Ectodermal cell (in vitro differentiated cells): ENCODE data around the gene KIRREL3.

Experiments used
- H3K27ac ChIP-seq: 2 replicates; pipeline ENCODE4 v1.7.0; 2013; ENCODE audit warnings: mild to moderate bottlenecking, low read depth, low read length; ENCODE audit not compliant: insufficient read depth, poor library complexity, severe bottlenecking
- H3K27me3 ChIP-seq: 2 replicates; pipeline ENCODE4 v1.7.0; 2013; ENCODE audit warnings: mild to moderate bottlenecking, low read length; ENCODE audit not compliant: insufficient read depth, control insufficient read depth, poor library complexity, severe bottlenecking
- H3K36me3 ChIP-seq: one replicate; pipeline ENCODE4 v1.7.0; 2013; ENCODE audit warnings: low read length; ENCODE audit not compliant: control insufficient read depth, insufficient read depth
- H3K4me1 ChIP-seq: one replicate; pipeline ENCODE4 v1.7.0; 2013; ENCODE audit warnings: low read length; ENCODE audit not compliant: control insufficient read depth, insufficient read depth
- H3K4me3 ChIP-seq: 2 replicates; pipeline ENCODE4 v1.7.0; 2013; ENCODE audit warnings: low read depth, low read length, control low read depth; ENCODE audit not compliant: insufficient read depth
- H3K9me3 ChIP-seq: 2 replicates; pipeline ENCODE4 v1.7.0; 2013; ENCODE audit warnings: mild to moderate bottlenecking, low read length, moderate library complexity; ENCODE audit not compliant: control insufficient read depth
- WGBS, 2 experiments: methylation state at CpG; one replicate each; pipeline ENCODE4 v1.1.7; 2013; ENCODE audit warnings: missing lambda C conversion rate in 2 of 2; 5-methylcytosine and 5-hydroxymethylcytosine counted together

Gene KIRREL3

DNA sequence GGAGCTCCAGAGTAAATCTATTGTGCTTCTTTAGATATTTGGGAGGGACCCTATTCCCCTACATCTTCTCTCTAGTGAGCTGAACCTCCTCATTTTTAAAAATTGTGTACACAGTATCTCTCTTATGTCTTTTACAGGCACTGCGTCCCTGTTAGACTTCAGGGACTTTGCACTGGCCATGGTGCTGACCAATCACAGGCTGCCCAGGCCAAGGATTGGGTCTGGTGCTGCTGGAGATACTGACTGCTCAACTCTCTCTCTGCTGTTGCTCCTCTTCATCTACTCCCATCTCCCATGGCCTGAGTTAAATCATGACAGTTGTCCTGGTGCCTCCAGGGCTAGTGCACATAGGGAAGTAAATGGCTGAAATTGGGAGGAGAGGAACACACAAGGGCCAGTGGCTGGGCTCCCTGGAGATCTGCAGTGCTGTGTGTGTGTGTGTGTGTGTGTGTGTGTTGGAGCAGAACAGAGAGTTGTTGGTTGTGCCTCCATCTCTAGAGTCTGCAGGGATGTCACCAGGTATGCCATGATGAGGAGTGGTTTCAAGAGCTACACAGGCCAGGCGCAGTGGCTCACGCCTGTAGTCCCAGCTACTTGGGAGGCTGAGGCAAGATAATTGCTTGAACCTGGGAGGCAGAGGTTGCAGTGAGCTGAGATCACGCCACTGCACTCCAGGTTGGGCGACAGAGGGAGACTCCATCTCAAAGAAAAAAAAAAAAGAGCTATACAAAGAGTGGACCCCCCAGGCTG, 489.8 kb downstream of the KIRREL3 start:
- H3K27ac ChIP-seq: no peak overlapping the region
- no peaks in the 10 kb centered on the region for H3K36me3 ChIP-seq
- H3K9me3 ChIP-seq: no peaks in the 10 kb centered on the region
- no peaks in the 10 kb centered on the region for H3K27me3 ChIP-seq
- 83% methylated on average over 5 of the region's 5 CpGs for WGBS, 2 experiments
- H3K4me3 ChIP-seq: no peak overlapping the region
- H3K4me1 ChIP-seq: peaks cover 10% of the 10 kb centered on the region

DNA sequence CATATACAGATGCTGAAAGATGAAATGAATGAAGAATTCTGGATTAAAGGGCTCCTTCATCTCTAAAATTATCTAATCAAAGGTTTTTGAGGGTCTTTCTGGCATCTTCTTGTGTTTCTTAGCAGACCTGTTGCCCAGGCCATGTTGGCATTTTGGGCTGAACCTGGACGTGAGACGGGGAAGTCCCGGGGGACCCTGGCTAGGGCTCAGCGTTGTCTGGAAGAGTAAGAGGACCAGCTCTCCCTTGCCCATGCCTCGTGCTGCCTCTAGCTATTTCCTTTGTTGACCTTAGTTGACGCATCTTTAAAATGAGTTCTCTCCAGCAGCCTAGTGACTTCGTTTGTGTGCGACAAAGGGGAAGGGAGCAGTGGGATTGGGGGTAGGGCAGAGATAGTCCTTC, 492.9 kb downstream of the KIRREL3 start:
- no peaks in the 10 kb centered on the region for H3K27me3 ChIP-seq
- H3K36me3 ChIP-seq: no peaks in the 10 kb centered on the region
- peaks cover 11% of the 10 kb centered on the region for H3K4me1 ChIP-seq
- no peak overlapping the region for H3K4me3 ChIP-seq
- H3K27ac ChIP-seq: no peak overlapping the region
- no peaks in the 10 kb centered on the region for H3K9me3 ChIP-seq
- 75 to 80% methylated on average over 8 of the region's 8 CpGs for WGBS, 2 experiments

DNA sequence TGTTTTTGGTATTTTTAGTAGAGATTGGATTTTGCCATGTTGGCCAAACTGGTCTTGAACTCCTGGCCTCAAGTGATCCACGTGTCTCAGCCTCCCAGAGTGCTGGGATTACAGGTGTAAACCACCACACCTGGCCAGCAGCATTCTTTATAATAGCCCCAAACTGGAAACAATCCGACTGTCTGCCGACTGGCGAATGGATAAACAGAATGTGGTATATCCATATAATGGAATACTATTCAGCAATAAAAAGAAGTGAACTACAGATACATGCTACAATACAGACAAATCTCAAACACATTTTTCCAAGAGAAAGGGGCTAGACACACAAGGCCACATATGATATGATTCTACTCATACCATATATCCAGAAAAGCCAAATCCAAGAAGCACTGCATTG, 493.8 kb downstream of the KIRREL3 start:
- no peak overlapping the region for H3K4me3 ChIP-seq
- no peaks in the 10 kb centered on the region for H3K27me3 ChIP-seq
- peaks cover 15% of the 10 kb centered on the region for H3K4me1 ChIP-seq
- no peak overlapping the region for H3K27ac ChIP-seq
- no peaks in the 10 kb centered on the region for H3K9me3 ChIP-seq
- H3K36me3 ChIP-seq: no peaks in the 10 kb centered on the region
- WGBS, 2 experiments: 73 to 95% methylated on average over 1 of the region's 4 CpGs

DNA sequence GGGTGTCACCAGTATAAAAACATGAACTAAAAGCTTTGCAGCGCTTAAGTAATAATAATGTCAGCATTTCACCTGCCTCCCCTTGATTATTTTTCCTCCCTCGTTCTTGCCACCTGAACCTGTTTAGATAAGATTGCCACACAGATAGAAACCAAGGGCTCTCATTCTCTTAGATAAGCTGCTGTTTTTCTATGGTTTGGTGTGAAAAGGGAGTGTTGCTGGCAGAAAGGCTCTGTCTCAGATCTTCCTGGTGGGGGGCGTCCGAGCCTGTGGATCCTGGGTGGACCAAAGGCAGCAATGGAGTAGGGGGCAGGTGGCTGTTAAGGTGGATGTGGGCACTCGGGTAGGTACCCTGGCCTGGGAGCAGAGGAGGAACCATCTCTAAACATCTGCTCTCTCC, 497.6 kb downstream of the KIRREL3 start:
- H3K36me3 ChIP-seq: no peaks in the 10 kb centered on the region
- no peak overlapping the region for H3K27ac ChIP-seq
- H3K4me3 ChIP-seq: no peak overlapping the region
- 75 to 82% methylated on average over 5 of the region's 5 CpGs for WGBS, 2 experiments
- H3K27me3 ChIP-seq: no peaks in the 10 kb centered on the region
- no peaks in the 10 kb centered on the region for H3K9me3 ChIP-seq
- H3K4me1 ChIP-seq: peaks cover 16% of the 10 kb centered on the region

DNA sequence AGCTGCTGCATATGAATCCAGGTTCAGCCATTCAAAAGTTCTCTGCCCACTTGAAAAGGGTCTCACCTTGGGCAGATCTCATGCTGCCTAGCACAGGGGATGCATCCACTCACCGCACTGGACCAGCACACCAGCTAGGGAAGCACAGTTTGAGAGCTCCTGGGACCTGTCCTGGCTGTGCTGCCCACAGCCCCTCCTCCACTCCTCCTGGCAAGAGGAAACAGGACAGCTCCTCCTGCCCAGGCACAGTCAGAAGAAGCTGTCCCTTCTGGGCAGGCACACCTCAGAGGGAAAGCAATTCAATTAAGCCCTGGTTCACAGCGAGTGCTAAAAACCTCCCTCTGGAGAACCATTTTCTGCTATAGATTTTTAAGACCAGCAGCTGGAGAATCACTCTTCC, 498.4 kb downstream of the KIRREL3 start:
- Histone ChIP-seq H3K4me1 (peaks cover 16% of the 10 kb centered on the region), H3K27ac (no peak overlapping the region), H3K9me3 (no peaks in the 10 kb centered on the region), H3K4me3 (no peak overlapping the region), H3K27me3 (no peaks in the 10 kb centered on the region), H3K36me3 (no peaks in the 10 kb centered on the region)
- 58 to 69% methylated on average over 2 of the region's 2 CpGs for WGBS, 2 experiments

DNA sequence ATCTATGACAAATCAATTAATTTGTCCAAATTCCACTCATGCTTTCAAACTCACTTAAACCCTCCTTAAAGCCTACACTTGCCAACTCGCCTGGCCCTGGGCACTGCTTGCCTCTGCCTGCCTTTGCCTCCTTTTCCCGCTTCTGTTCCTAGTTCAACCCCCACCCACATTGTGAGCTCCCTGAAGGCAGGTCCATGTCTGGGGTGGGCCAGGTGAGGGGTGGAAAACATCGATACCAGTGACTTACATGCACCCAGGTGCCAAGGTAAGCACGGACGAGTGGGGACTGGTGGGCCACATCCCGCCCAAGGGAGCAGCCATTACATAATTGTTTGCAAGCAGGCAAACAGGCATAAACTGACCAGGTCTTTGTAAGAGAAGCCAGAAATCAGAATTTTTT, 498.9 kb downstream of the KIRREL3 start:
- no peak overlapping the region for H3K4me3 ChIP-seq
- H3K4me1 ChIP-seq: peaks cover 16% of the 10 kb centered on the region
- H3K27ac ChIP-seq: no peak overlapping the region
- H3K9me3 ChIP-seq: no peaks in the 10 kb centered on the region
- H3K27me3 ChIP-seq: no peaks in the 10 kb centered on the region
- WGBS, 2 experiments: 93 to 95% methylated on average over 6 of the region's 6 CpGs
- no peaks in the 10 kb centered on the region for H3K36me3 ChIP-seq

DNA sequence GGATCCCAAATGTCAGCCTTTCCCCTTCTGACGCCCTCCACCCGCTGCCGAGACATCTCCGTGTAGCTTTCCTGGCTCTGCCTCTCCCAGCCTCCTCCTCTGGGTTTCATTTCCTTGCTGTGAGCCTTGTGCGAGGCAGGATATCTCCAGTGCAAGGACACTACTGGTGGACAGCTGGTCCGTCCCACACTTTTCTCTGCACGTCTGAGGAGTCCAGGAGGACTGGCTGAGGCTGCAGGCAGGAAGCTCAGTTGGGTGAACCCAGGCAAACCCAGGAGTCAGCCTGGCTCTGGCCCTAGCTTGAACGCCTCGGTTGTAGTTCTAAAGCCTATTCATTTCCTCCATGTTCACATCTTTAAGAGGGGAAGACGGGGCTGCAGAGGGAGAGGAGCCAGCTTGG, 499.6 kb downstream of the KIRREL3 start:
- H3K27ac ChIP-seq: no peak overlapping the region
- H3K4me3 ChIP-seq: no peak overlapping the region
- H3K36me3 ChIP-seq: no peaks in the 10 kb centered on the region
- peaks cover 16% of the 10 kb centered on the region for H3K4me1 ChIP-seq
- WGBS, 2 experiments: 91 to 92% methylated on average over 10 of the region's 10 CpGs
- H3K9me3 ChIP-seq: no peaks in the 10 kb centered on the region
- no peaks in the 10 kb centered on the region for H3K27me3 ChIP-seq

DNA sequence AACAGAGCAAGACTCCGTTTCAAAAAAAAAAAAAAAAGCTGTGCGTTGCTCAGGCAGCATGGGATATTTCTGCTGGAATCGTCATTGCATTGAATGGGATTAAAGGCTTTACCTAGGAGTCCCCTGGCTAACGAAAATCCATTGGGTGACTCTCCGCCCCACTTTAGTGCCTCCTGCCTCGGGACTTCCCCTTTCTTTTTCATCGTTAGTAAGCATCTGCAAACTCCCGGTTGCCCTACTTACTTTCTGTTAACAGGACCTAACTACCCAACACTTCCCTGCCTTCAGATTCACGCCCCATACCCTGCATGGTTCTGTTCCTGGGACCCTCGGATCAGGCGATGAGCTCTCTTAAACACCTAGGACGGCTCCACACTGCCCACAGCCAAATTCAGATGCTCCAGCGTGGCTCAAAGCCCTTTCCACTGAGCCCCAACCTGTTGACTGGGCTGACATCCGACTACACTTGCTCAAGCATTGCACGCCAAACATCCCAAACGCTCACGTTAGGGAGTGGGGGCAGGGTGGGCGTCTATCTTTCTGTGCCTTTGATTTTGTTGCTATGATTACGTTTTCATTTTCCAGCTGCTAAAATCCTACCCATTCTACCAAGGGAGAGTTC, 501.3 kb downstream of the KIRREL3 start:
- 80 to 82% methylated on average over 19 of the region's 19 CpGs for WGBS, 2 experiments
- H3K27ac ChIP-seq: no peak overlapping the region
- no peaks in the 10 kb centered on the region for H3K9me3 ChIP-seq
- H3K36me3 ChIP-seq: no peaks in the 10 kb centered on the region
- H3K4me3 ChIP-seq: no peak overlapping the region
- peaks cover 16% of the 10 kb centered on the region for H3K4me1 ChIP-seq
- H3K27me3 ChIP-seq: no peaks in the 10 kb centered on the region

DNA sequence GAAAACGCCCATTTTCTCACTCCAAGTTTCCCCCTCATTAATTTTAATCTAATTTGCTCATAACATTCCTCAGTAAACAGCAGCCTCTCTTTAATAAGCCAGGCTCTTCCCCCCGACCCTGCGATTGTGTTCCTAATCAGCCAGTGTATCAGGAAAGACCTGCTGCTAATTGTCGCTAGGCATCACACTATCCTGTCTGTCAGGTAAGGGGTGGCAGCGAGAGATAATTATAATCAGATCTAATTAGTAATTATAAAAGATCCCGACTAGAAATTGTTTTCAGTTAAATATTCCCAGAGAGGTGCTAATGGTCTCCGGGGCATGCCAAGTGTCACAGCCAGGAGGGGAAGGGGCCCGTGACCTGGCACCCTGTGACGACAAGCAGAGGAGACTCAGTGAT, 502.3 kb downstream of the KIRREL3 start:
- Histone ChIP-seq H3K36me3 (no peaks in the 10 kb centered on the region), H3K27me3 (no peaks in the 10 kb centered on the region), H3K9me3 (no peaks in the 10 kb centered on the region), H3K27ac (no peak overlapping the region), H3K4me3 (no peak overlapping the region), H3K4me1 (peaks cover 15% of the 10 kb centered on the region)
- WGBS, 2 experiments: 89 to 90% methylated on average over 8 to 9 of the region's 9 CpGs

DNA sequence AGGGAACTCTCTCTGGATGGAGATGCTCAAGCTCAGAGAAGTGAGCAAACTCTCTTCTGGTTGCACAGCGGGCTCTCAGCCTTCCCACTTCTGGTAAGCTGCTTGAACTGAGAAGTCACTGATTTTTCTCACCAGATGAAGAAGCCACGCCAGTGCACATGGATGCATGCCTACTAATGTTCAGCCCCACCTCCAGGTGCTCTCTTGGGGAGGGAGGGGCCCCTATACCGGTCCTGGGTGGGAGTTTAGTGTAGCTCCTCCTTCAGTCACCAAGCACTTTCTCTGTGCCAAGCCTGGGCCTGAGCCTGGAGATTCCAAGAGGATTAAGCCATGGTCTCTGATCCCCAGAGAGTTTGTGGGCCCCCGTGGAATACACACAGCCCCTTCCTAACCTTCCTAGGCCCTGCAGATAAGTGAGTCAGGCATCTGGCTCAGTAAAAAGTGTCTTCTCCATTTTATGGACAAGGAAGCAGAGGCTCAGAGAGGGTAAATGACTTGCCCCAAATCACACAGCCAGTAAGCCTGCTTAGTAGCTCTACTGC, 502.9 kb downstream of the KIRREL3 start:
- Histone ChIP-seq H3K27me3 (no peaks in the 10 kb centered on the region), H3K4me1 (peaks cover 9% of the 10 kb centered on the region), H3K9me3 (no peaks in the 10 kb centered on the region), H3K27ac (no peak overlapping the region), H3K4me3 (no peak overlapping the region), H3K36me3 (no peaks in the 10 kb centered on the region)
- WGBS, 2 experiments: 76 to 79% methylated on average over 4 of the region's 4 CpGs
